Activated CD4-positive, alpha-beta T cell treated with anti-CD3 and anti-CD28 coated beads, Interleukin-2, amount 10 ng/mL, durations not matched to agents 24 days and 14 days (primary cell): ENCODE measurements around the gene MGAT4A. TPM values are rescaled to one million over a fixed set of nuclear protein-coding genes. Genes with fewer than 3 reads are reported as not detected.

Experiments
- DNase-seq: peaks from one replicate; pipeline ENCODE4 v3.0.0; 2022
- H3K27ac Mint-ChIP-seq: one replicate; pipeline ENCODE4 v1.8.0; 2022; ENCODE audit warnings: mild to moderate bottlenecking, mixed read lengths
- H3K27me3 Mint-ChIP-seq: one replicate; pipeline ENCODE4 v1.8.0; 2022; ENCODE audit warnings: mixed read lengths
- H3K36me3 Mint-ChIP-seq: one replicate; pipeline ENCODE4 v1.8.0; 2022; ENCODE audit warnings: low read depth, mild to moderate bottlenecking, mixed read lengths
- H3K4me1 Mint-ChIP-seq: one replicate; pipeline ENCODE4 v1.8.0; 2021; ENCODE audit warnings: mixed read lengths
- H3K4me3 Mint-ChIP-seq: one replicate; pipeline ENCODE4 v1.8.0; 2022; ENCODE audit warnings: mild to moderate bottlenecking, moderate library complexity, mixed read lengths
- H3K9me3 Mint-ChIP-seq: one replicate; pipeline ENCODE4 v1.8.0; 2021; ENCODE audit warnings: mixed read lengths
- intact Hi-C: fragments of 100-400 bp; cut with micrococcal nuclease; formaldehyde crosslinking; loops from one replicate; pipeline ENCODE4 v1.15.1; 2023
- total RNA-seq: library from RNA; stranded (reverse); gene quantifications from 2 replicates; pipeline ENCODE4 v1.2.3, GENCODE V29; 2022

The MGAT4A gene
- 48.8 and 49.2 TPM in 2 replicates for total RNA-seq

DNA sequence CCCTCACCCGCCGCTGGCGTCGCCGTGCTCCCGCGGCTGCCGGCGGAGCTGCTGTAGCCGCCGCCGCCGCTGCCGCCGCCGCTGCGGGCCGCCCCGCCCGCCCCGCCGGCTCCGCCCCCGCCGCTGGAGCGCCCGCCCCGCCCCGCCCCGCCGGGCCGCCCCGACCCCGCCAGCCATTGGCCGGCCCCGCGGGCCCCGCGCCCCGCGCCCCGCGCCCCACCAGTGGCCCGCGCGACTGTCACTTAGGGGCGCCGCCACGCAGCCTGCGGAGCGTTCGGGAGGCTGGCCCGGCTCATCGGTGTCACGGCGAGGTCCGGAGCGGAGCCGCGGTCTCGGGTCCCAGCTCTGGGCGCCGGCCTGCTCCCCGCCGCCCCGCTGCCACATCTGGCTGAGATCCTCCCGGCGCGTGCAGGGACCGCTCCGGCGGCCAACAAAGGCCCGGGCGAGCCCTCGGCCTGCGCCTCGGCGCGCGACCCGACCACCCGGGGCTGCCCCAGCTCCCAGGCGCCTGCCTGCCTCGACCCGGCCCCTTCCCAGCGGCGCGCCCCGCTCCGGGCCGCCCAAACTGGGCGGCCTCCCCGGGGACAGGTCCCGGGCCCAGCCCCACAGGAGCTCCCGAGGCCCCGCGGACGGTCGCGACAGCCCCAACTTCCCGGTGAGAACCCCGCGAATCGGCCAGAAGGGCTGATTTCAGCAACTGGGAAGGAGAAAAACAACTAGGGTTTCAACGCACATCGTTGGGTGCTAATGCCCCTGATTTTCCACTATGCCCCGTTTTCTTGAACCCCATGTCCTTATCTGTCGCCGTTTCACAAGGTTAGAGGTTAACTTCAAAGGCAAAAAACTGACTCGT lies at the start of gene MGAT4A:
Gene MGAT4A (minus strand): TSS at position 92 of the 853 bp plus-strand sequence. CDS start 4,800 bp downstream, outside the sequence.
- peak within 1 kb of the TSS; percentile 84 for H3K4me3 Mint-ChIP-seq
- H3K27me3 Mint-ChIP-seq = no peaks in the 10 kb centered on the region
- peak; percentile 95 for DNase-seq
- H3K36me3 Mint-ChIP-seq = peaks cover 4% of the 10 kb centered on the region
- H3K9me3 Mint-ChIP-seq = no peaks in the 10 kb centered on the region
- H3K4me1 Mint-ChIP-seq = peaks cover 60% of the 10 kb centered on the region
- intact Hi-C loops = loop anchor here (5.0 to 10.0 kb wide), 2 partner anchors 91 to 266 kb away; no protein-coding TSS in a partner anchor
- peak within 1 kb of the TSS; percentile 88 for H3K27ac Mint-ChIP-seq

DNA sequence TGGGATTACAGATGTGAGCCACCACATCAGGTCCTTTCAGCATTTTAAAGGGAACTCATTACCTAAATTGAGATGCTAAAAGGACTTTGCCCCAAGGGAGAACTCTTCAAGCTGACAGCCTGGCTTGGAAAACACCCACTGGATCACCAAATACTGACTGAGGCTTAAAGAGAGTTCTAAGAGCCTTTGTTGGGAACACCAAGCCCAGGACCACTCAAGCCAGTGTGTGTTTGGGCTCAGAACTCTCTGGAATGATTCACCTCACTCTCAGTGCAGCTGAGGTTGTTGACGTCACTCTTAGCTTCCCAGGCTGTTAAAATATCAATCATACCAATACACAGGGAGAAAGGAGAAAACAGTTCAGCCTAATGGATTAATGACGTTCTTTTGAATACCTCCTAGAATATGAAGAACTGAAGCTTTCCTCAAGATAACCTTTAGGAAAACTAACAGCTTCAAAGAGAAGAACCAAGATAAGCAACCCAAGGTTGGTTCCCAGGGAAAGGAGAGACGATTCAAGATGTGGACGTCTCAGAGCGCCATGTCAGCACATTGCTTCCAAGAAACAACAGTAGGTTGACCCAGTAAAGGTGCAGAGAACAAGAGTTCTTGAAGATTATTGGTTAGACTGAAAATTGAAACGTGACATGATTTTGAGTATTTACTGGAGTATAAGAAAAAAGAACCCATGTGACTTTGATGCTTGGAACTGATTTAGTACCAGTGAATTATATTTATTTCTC lies 48.0 kb upstream of the MGAT4A start:
- Mint-ChIP-seq H3K9me3 (peaks cover 5% of the 10 kb centered on the region), H3K27ac (no peak overlapping the region), H3K4me3 (no peak overlapping the region), H3K4me1 (peaks cover 5% of the 10 kb centered on the region), H3K36me3 (peaks cover 2% of the 10 kb centered on the region), H3K27me3 (no peaks in the 10 kb centered on the region)
- intact Hi-C loops = no loop called here
- no peak for DNase-seq

DNA sequence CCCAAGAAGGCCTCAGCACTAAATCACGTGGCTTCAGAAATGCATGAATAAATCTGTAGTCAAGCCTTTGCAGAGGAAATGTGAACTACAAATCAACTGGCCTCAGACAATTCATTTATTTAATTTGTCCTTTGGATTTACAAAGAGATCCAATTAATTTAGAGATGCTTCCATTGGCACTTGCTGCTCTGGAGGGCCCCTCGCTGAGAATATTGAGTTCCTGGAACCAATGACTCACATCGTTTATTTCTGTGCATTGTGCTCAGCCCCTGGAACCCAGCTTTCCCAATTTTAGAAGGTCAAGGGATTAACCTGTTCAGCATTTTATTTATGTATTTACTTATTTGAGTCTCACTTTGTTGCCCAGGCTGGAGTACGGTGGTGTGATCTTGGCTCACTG lies 47.2 kb upstream of the MGAT4A start:
- Mint-ChIP-seq H3K36me3 (peaks cover 2% of the 10 kb centered on the region), H3K4me1 (peaks cover 13% of the 10 kb centered on the region), H3K27me3 (no peaks in the 10 kb centered on the region), H3K4me3 (no peak overlapping the region), H3K27ac (no peak overlapping the region), H3K9me3 (peaks cover 5% of the 10 kb centered on the region)
- intact Hi-C loops = no loop called here
- no peak for DNase-seq

DNA sequence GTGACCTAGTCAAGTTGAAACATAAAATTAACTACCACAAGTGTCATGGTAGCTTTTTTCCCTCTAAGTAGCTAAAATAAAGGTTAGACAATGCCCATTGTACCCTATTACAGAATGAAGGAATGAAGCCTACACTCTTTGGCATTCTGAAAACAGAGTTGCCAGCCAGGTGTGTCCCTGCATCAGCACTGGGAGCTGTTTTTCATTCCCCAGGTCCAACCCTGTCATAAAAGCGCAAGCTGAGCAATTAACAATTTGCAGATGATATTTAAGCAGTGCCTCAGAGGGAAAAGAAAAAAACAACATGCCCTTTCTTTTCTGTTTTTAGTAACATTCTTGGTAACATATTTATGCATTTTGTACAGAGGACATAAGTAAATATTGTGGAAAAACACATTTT lies 46.8 kb upstream of the MGAT4A start:
- H3K27ac Mint-ChIP-seq = no peak overlapping the region
- no peak for DNase-seq
- no peak overlapping the region for H3K4me3 Mint-ChIP-seq
- peaks cover 2% of the 10 kb centered on the region for H3K36me3 Mint-ChIP-seq
- intact Hi-C loops = no loop called here
- peaks cover 17% of the 10 kb centered on the region for H3K4me1 Mint-ChIP-seq
- peaks cover 5% of the 10 kb centered on the region for H3K9me3 Mint-ChIP-seq
- no peaks in the 10 kb centered on the region for H3K27me3 Mint-ChIP-seq

DNA sequence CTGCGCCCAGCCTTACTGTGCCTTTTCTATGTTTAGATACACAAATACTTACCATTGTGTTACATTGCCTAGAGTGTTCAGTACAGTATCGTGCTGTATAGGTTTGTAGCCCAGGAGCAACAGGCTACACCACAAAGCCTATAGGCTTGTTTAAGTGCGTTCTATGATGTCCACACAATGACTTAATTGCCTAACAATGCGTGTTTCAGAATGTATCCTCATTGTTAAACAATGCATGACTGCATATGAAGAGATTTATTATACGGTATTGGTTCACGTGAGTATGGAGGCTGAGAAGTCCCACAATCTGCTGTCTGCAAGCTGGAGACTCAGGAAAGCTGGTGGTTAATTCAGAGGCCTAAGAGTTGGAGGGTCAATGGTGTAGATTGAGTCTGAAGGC lies 46.1 kb upstream of the MGAT4A start:
- no peak for DNase-seq
- Mint-ChIP-seq H3K36me3 (no peaks in the 10 kb centered on the region), H3K4me3 (no peak overlapping the region), H3K27ac (no peak overlapping the region), H3K4me1 (peaks cover 22% of the 10 kb centered on the region), H3K27me3 (no peaks in the 10 kb centered on the region), H3K9me3 (peaks cover 5% of the 10 kb centered on the region)
- intact Hi-C loops = no loop called here

DNA sequence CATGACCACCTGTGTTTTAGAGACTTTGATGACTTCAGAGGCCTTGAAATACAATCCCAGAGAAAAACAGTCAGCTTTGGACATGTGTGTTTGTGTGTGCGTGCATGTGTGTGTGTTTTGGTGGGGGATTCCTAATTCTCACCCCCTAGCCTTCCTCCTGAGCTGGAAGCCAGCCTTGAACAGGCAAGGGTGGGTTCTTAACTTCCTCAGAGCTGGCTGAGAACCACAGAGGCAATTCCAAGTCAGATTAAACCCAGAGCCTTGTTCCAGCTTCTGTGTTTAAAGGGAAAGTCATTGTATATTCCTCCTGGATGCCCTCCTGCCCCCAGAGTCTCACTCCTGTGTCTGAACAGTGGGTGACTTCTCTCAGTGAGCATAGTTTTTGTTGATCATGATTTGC lies 45.2 kb upstream of the MGAT4A start:
- intact Hi-C loops = no loop called here
- DNase-seq = no peak
- H3K27ac Mint-ChIP-seq = no peak overlapping the region

DNA sequence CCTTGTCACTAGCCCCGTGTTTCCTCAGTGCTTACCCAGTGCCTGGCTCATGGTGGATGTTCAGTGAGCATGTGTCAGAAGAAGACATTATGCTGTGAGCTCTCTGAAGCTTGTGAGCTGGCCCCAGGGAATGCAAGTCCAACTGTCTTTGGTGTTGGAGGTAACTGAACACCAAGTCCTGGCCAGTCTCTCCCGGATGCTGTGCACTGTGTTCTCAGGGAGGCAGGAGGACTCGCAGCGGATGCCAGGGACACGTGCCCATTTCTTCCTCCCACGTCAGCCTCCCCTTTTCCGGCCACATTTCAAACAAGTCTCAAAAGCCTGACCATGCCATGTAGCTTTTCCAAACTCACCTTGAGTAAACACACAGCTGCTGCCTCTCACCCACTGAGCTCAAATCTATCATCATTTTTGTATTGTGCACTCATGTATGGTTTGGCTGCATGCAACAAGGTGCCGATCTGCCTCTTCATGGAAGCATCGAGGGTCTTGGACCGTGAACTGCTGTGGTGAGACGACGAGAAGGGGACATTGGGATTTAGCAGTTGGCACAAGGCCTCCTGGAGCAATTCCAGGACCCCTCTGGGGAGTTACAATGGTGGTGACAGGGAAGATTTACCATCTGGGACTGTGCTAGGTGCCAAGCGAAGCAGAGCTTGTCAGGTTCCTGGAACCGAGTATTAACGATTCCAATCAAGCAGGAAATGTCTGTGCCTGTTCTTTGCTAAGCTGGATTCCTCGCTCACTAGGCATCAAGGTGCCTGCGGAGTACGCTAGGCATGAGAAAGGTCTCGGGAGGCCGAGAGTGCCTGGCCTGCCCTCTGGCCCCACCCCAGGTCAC lies 44.4 kb upstream of the MGAT4A start:
- Mint-ChIP-seq H3K36me3 (no peaks in the 10 kb centered on the region), H3K27me3 (no peaks in the 10 kb centered on the region), H3K4me1 (peaks cover 34% of the 10 kb centered on the region), H3K27ac (no peak overlapping the region), H3K9me3 (no peaks in the 10 kb centered on the region), H3K4me3 (no peak overlapping the region)
- intact Hi-C loops = no loop called here
- DNase-seq = no peak

More for the DNA sequence above, 45.2 kb upstream of the MGAT4A start:
- Mint-ChIP-seq H3K4me3 (no peak overlapping the region), H3K9me3 (no peaks in the 10 kb centered on the region), H3K4me1 (peaks cover 29% of the 10 kb centered on the region), H3K27me3 (no peaks in the 10 kb centered on the region), H3K36me3 (no peaks in the 10 kb centered on the region)

DNA sequence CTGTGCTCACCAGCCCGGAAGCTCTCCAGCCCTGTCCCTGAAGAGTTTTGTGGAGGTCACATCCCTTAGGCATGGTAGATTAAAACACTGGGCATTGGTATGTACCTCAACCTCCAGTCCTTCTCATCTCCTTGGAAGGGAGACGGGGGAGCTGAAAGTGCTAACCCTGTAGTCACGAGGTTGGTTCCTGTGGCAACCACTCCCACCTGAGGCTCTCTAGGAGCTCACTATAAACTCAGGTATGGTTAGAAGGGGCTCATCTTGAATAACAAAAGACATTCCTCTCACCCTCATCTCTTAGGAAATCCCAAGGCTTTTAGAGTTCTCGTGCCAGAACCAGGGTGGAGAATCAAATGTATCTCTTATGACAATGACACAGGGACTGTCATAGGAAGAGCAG lies 43.0 kb upstream of the MGAT4A start:
- Mint-ChIP-seq H3K36me3 (no peaks in the 10 kb centered on the region), H3K4me3 (no peak overlapping the region), H3K27me3 (no peaks in the 10 kb centered on the region), H3K4me1 (peaks cover 45% of the 10 kb centered on the region), H3K9me3 (no peaks in the 10 kb centered on the region), H3K27ac (no peak overlapping the region)
- DNase-seq = no peak
- intact Hi-C loops = loop anchor here (2.0 to 5.0 kb wide), 2 partner anchors 33 to 51 kb away; no protein-coding TSS in a partner anchor

DNA sequence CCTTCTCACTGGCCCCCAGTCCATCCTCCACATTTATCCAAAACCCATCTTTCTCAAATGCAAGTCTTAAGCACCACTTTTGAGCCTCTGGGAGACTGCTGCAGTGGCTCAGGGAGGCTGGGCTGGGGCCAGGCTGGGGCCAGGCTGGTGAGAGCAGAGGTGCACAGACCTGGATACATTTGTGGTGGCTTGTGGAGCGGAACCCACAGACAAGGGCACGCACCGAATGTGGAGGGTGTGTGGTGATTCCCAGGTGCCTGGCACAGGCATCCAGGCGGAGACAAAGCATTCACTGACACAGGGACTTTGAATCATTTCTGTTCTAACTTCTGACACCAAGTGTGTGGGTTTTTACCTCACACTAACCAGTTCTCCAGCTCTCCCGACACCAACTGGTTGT lies 42.2 kb upstream of the MGAT4A start:
- Mint-ChIP-seq H3K4me3 (peak overlapping the region; percentile 81), H3K36me3 (no peaks in the 10 kb centered on the region), H3K4me1 (peaks cover 52% of the 10 kb centered on the region), H3K27me3 (no peaks in the 10 kb centered on the region), H3K27ac (peak overlapping the region; percentile 95), H3K9me3 (no peaks in the 10 kb centered on the region)
- DNase-seq = no peak
- intact Hi-C loops = loop anchor here (2.0 to 5.0 kb wide), 2 partner anchors 34 to 52 kb away; no protein-coding TSS in a partner anchor

DNA sequence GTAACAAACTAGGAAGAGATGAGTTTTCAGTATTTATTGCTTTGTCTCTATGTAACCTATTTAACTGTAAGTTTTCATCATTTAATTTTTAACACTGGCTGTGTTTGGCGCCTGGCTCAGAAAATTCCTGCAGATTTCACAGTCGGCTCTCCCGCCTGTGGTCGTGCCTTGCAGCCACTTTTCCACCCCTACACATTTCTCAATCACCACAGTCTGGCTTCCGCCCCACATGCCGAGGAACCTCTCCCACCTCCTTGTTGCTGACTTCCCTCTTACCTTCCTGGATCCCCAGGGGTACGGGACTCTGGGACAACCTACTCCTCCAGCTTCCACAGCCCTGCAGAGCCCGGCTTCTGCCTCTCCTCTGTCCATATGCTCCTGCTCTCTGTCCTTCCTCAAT lies 41.6 kb upstream of the MGAT4A start:
- Mint-ChIP-seq H3K27ac (peak overlapping the region; percentile 95), H3K27me3 (no peaks in the 10 kb centered on the region), H3K36me3 (no peaks in the 10 kb centered on the region), H3K9me3 (no peaks in the 10 kb centered on the region), H3K4me1 (peaks cover 58% of the 10 kb centered on the region), H3K4me3 (peak overlapping the region; percentile 81)
- no peak for DNase-seq
- intact Hi-C loops = loop anchor here (2.0 to 5.0 kb wide), 2 partner anchors 35 to 52 kb away; no protein-coding TSS in a partner anchor

DNA sequence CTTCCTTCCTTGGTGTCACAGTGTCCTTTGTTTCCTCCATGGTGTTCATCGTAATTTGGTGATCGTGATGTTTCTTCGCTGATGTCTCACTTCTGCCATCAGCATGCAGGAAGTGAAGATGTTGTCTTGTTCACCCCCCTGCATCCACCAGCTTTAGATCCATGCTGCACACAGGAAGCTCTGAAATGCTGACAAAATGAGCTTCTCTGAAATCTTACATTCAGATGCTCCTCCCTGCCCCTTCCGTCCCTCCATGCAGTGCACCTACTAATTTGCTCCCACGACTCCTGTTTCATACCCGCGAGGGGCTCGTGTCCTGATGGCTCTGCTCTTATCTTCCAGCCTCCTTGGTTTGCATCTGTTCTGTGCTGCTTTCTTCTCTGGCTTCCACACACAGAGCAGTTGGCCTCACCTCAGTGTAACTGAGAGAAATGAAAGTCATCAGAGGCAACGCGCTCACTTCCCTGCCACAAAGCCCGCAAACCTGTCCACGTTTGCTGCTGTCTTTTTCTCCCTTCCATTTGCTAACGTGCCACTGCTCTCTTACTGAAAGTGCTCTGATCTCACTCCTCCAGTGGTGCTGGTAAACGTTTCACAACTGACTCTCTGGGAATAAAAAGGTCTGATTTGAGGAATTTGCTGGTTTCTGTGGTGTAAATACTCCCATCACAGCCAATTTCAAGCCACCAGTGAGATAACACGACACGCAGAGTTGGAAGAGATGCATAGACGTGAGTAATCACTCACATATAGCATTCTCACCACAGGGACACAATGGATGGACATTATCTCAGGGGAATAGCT lies 41.0 kb upstream of the MGAT4A start:
- Mint-ChIP-seq H3K36me3 (no peaks in the 10 kb centered on the region), H3K27me3 (no peaks in the 10 kb centered on the region), H3K27ac (peak overlapping the region; percentile 95), H3K9me3 (no peaks in the 10 kb centered on the region), H3K4me3 (peak overlapping the region; percentile 81), H3K4me1 (peaks cover 63% of the 10 kb centered on the region)
- intact Hi-C loops = loop anchor here (1.0 to 5.0 kb wide), 5 partner anchors 11 to 123 kb away; no protein-coding TSS in a partner anchor
- peak; percentile 91 for DNase-seq

DNA sequence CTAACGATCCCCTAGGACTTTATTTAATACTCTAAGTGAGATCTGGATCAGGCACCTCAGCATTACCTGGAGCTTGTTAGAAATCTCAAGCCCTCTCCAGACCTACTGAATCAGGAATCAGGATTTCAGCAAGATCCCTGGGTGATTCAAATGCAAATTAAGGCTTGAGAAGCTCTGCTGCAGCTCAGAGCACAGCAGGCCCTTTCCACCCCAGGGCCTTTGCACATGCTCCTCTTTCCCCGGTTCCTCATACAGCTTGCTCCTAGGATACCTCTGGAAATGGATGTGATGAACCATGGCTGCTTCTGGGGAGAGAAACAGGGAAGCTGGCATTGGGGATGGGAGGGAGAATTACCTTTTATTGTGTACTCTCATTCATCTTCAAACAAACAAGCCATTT lies 40.3 kb upstream of the MGAT4A start:
- DNase-seq = no peak
- peak overlapping the region; percentile 81 for H3K4me3 Mint-ChIP-seq
- H3K4me1 Mint-ChIP-seq = peaks cover 68% of the 10 kb centered on the region
- no peaks in the 10 kb centered on the region for H3K27me3 Mint-ChIP-seq
- intact Hi-C loops = loop anchor here (1.0 to 5.0 kb wide), 4 partner anchors 10 to 122 kb away; no protein-coding TSS in a partner anchor
- no peaks in the 10 kb centered on the region for H3K36me3 Mint-ChIP-seq
- no peaks in the 10 kb centered on the region for H3K9me3 Mint-ChIP-seq
- H3K27ac Mint-ChIP-seq = peak overlapping the region; percentile 95
